Measurements from ENCODE around the gene MYO7B. TPM values are rescaled to one million over a fixed set of nuclear protein-coding genes. Genes with fewer than 3 reads are reported as not detected.
A peak's percentile ranks its signal among the peaks of the same experiment; 100 is the strongest.

MYO7B gene
- total RNA-seq, 1 donor, result under 0.01 TPM

- H3K4me3 ChIP-seq (ENCODE audit: insufficient read depth, low read length), result no peak overlapping the region
- TF ChIP-seq CTCF (IDR thresholded peaks at IDR 0.05; ENCODE audit: extremely low read depth, low read depth, low read length), result no peak
- H3K9me3 ChIP-seq (ENCODE audit: low read depth, low read length), result no peaks in the 10 kb centered on the region
- no peak overlapping the region for H2AFZ ChIP-seq (ENCODE audit: low read length)
- no peaks in the 10 kb centered on the region for H3K36me3 ChIP-seq (ENCODE audit: insufficient read depth, low read length)
- H3K4me1 ChIP-seq (ENCODE audit: insufficient read depth, low read length), result peaks cover 16% of the 10 kb centered on the region
- peaks cover 3% of the 10 kb centered on the region for H3K27me3 ChIP-seq (ENCODE audit: insufficient read depth, low read length)
- DNase-seq (ENCODE audit: insufficient read length, low spot score, missing footprints), result no peak
- no peaks in the 10 kb centered on the region for H3K79me2 ChIP-seq (ENCODE audit: insufficient read depth, low read length)
- no peaks in the 10 kb centered on the region for H4K20me1 ChIP-seq (ENCODE audit: insufficient read depth, low read length)
- no peak overlapping the region for H3K27ac ChIP-seq (ENCODE audit: low read depth, low read length)
- H3K4me2 ChIP-seq (ENCODE audit: insufficient read depth, low read length), result no peak overlapping the region
These were observed 42.5 kb downstream of the MYO7B start for GRCh38 chr2:127577973-127578372.

- no peak overlapping the region for H3K4me2 ChIP-seq (ENCODE audit: insufficient read depth, low read length)
- TF ChIP-seq CTCF (IDR thresholded peaks at IDR 0.05; ENCODE audit: extremely low read depth, low read depth, low read length), result no peak
- H3K79me2 ChIP-seq (ENCODE audit: insufficient read depth, low read length), result no peaks in the 10 kb centered on the region
- no peak overlapping the region for H3K4me3 ChIP-seq (ENCODE audit: insufficient read depth, low read length)
- no peaks in the 10 kb centered on the region for H3K36me3 ChIP-seq (ENCODE audit: insufficient read depth, low read length)
- H4K20me1 ChIP-seq (ENCODE audit: insufficient read depth, low read length), result no peaks in the 10 kb centered on the region
- no peak overlapping the region for H3K27ac ChIP-seq (ENCODE audit: low read depth, low read length)
- H2AFZ ChIP-seq (ENCODE audit: low read length), result no peak overlapping the region
- no peaks in the 10 kb centered on the region for H3K9me3 ChIP-seq (ENCODE audit: low read depth, low read length)
- H3K27me3 ChIP-seq (ENCODE audit: insufficient read depth, low read length), result peaks cover 3% of the 10 kb centered on the region
- DNase-seq (ENCODE audit: insufficient read length, low spot score, missing footprints), result no peak
- peaks cover 16% of the 10 kb centered on the region for H3K4me1 ChIP-seq (ENCODE audit: insufficient read depth, low read length)
These were observed 42.9 kb downstream of the MYO7B start for GRCh38 chr2:127578411-127578810.

GRCh38 chr2:127579231-127579630 is 43.7 kb downstream of the MYO7B start:
- H3K79me2 ChIP-seq (ENCODE audit: insufficient read depth, low read length), result no peaks in the 10 kb centered on the region
- no peak overlapping the region for H3K27ac ChIP-seq (ENCODE audit: low read depth, low read length)
- peaks cover 3% of the 10 kb centered on the region for H3K27me3 ChIP-seq (ENCODE audit: insufficient read depth, low read length)
- no peak for TF ChIP-seq CTCF (IDR thresholded peaks at IDR 0.05; ENCODE audit: extremely low read depth, low read depth, low read length)
- H3K4me1 ChIP-seq (ENCODE audit: insufficient read depth, low read length), result peaks cover 16% of the 10 kb centered on the region
- H4K20me1 ChIP-seq (ENCODE audit: insufficient read depth, low read length), result no peaks in the 10 kb centered on the region
- H3K4me3 ChIP-seq (ENCODE audit: insufficient read depth, low read length), result no peak overlapping the region
- H3K4me2 ChIP-seq (ENCODE audit: insufficient read depth, low read length), result no peak overlapping the region
- DNase-seq (ENCODE audit: insufficient read length, low spot score, missing footprints), result peak; percentile 71
- no peak overlapping the region for H2AFZ ChIP-seq (ENCODE audit: low read length)
- no peaks in the 10 kb centered on the region for H3K36me3 ChIP-seq (ENCODE audit: insufficient read depth, low read length)
- H3K9me3 ChIP-seq (ENCODE audit: low read depth, low read length), result no peaks in the 10 kb centered on the region

- Histone ChIP-seq H3K27ac (ENCODE audit: low read depth, low read length) (no peak overlapping the region), H3K36me3 (ENCODE audit: insufficient read depth, low read length) (no peaks in the 10 kb centered on the region), H3K4me2 (ENCODE audit: insufficient read depth, low read length) (no peak overlapping the region), H3K4me3 (ENCODE audit: insufficient read depth, low read length) (no peak overlapping the region), H3K79me2 (ENCODE audit: insufficient read depth, low read length) (no peaks in the 10 kb centered on the region), H2AFZ (ENCODE audit: low read length) (no peak overlapping the region), H3K27me3 (ENCODE audit: insufficient read depth, low read length) (peaks cover 3% of the 10 kb centered on the region), H3K4me1 (ENCODE audit: insufficient read depth, low read length) (peaks cover 16% of the 10 kb centered on the region), H3K9me3 (ENCODE audit: low read depth, low read length) (no peaks in the 10 kb centered on the region), H4K20me1 (ENCODE audit: insufficient read depth, low read length) (no peaks in the 10 kb centered on the region)
- DNase-seq (ENCODE audit: insufficient read length, low spot score, missing footprints), result peak; percentile 62
- TF ChIP-seq CTCF (IDR thresholded peaks at IDR 0.05; ENCODE audit: extremely low read depth, low read depth, low read length), result no peak
These were observed 44.9 kb downstream of the MYO7B start for GRCh38 chr2:127580167-127581049.
